Smooth muscle cell (in vitro differentiated cells): ENCODE results near the gene STYXL2. TPM values are rescaled to one million over a fixed set of nuclear protein-coding genes. Genes with fewer than 3 reads are reported as not detected.

Experiments
- DNase-seq: peaks from one replicate; lab custom pipeline; 2025; ENCODE audit not compliant: unreplicated experiment; lab: John Stamatoyannopoulos, UW
- H2AFZ ChIP-seq: fragments of 200-600 bp; sonication (generic); 2 replicates; pipeline ENCODE4 v1.6.0; 2016; ENCODE audit warnings: antibody characterized with exemption, low read depth, mild to moderate bottlenecking
- H3F3A ChIP-seq: fragments of 200-600 bp; sonication (generic); 2 replicates; pipeline ENCODE4 v1.6.0; 2017; ENCODE audit warnings: antibody characterized with exemption, low read depth
- H3K27ac ChIP-seq: fragments of 200-600 bp; sonication (generic); 2 replicates; pipeline ENCODE4 v1.5.1; 2016; ENCODE audit warnings: low read depth, mild to moderate bottlenecking
- H3K27me3 ChIP-seq: fragments of 200-600 bp; sonication (generic); 2 replicates; pipeline ENCODE4 v1.6.1; 2016; ENCODE audit warnings: low read depth, mild to moderate bottlenecking
- H3K36me3 ChIP-seq: fragments of 200-600 bp; sonication (generic); 2 replicates; pipeline ENCODE4 v1.5.1; 2016; ENCODE audit warnings: low read depth
- H3K4me1 ChIP-seq: fragments of 200-600 bp; sonication (generic); 2 replicates; pipeline ENCODE4 v1.5.1; 2016; ENCODE audit warnings: low read depth
- H3K4me2 ChIP-seq: fragments of 200-600 bp; sonication (generic); 2 replicates; pipeline ENCODE4 v1.6.0; 2016; ENCODE audit warnings: mild to moderate bottlenecking
- H3K4me3 ChIP-seq: fragments of 200-600 bp; sonication (generic); 2 replicates; pipeline ENCODE4 v1.5.1; 2016; ENCODE audit warnings: mild to moderate bottlenecking
- H3K79me2 ChIP-seq: fragments of 200-600 bp; sonication (generic); 2 replicates; pipeline ENCODE4 v1.6.0; 2016; ENCODE audit warnings: low read depth, mild to moderate bottlenecking
- H3K9ac ChIP-seq: fragments of 200-600 bp; sonication (generic); 2 replicates; pipeline ENCODE4 v1.6.0; 2016; ENCODE audit warnings: low read depth
- H3K9me3 ChIP-seq: fragments of 200-600 bp; sonication (generic); replicated peaks from 2 replicates; pipeline ENCODE4 v1.5.1; 2016; ENCODE audit warnings: low read depth
- H4K20me1 ChIP-seq: fragments of 200-600 bp; sonication (generic); 2 replicates; pipeline ENCODE4 v1.6.0; 2016; ENCODE audit warnings: low read depth
- CTCF ChIP-seq: fragments of 200-600 bp; sonication (generic); IDR thresholded peaks from 2 replicates; pipeline ENCODE4 v1.5.1; 2017; ENCODE audit warnings: borderline replicate concordance, mild to moderate bottlenecking, antibody characterized with exemption; ENCODE audit not compliant: insufficient read depth, poor library complexity, severe bottlenecking
- WGBS: methylation state at CpG from one replicate; pipeline ENCODE4 v1.1.7; 2016; ENCODE audit warnings: low lambda C conversion rate; 5-methylcytosine and 5-hydroxymethylcytosine counted together
- polyA plus RNA-seq: library from polyadenylated mRNA; unstranded; fragments of >200 nt; fragmentation: Nextera tagmentation; extraction: Ambion mirVana; gene quantifications from 2 replicates; pipeline ENCODE4 v1.2.1, GENCODE V29; 2016
- total RNA-seq: library from RNA; depleted of rRNA; stranded (reverse); fragments of >200 nt; gene quantifications from 2 replicates; pipeline ENCODE4 v1.2.3, GENCODE V29; 2014

Gene STYXL2
- total and polyA plus RNA-seq, 2 experiments from 2014 or later, result 0.13 to 0.74 TPM

- H3K4me2 ChIP-seq, result no peak overlapping the region
- no peaks in the 10 kb centered on the region for H3F3A ChIP-seq
These were observed 38.8 kb upstream of the STYXL2 start for GRCh38 chr1:167054946-167055630.

GRCh38 chr1:167056529-167057231 lies 37.2 kb upstream of the STYXL2 start:
- H3K79me2 ChIP-seq, result no peaks in the 10 kb centered on the region
- no peaks in the 10 kb centered on the region for H3K27me3 ChIP-seq
- H3K4me1 ChIP-seq, result peaks cover 4% of the 10 kb centered on the region
- H3K9ac ChIP-seq, result no peak overlapping the region
- no peak overlapping the region for H3K4me3 ChIP-seq
- H4K20me1 ChIP-seq, result no peaks in the 10 kb centered on the region
- H3F3A ChIP-seq, result no peaks in the 10 kb centered on the region
- 70% methylated on average over 6 of the region's 10 CpGs for WGBS
- no peaks in the 10 kb centered on the region for H3K36me3 ChIP-seq
- no peaks in the 10 kb centered on the region for H3K9me3 ChIP-seq
- DNase-seq, result no peak
- TF ChIP-seq CTCF, result no peak
- H3K4me2 ChIP-seq, result no peak overlapping the region
- no peak overlapping the region for H3K27ac ChIP-seq
- no peak overlapping the region for H2AFZ ChIP-seq

More at GRCh38 chr1:167054946-167055630, 38.8 kb upstream of the STYXL2 start:
- no peak overlapping the region for H2AFZ ChIP-seq
- no peaks in the 10 kb centered on the region for H3K27me3 ChIP-seq
- TF ChIP-seq CTCF, result no peak
- H4K20me1 ChIP-seq, result no peaks in the 10 kb centered on the region
- H3K4me3 ChIP-seq, result no peak overlapping the region
- no peak overlapping the region for H3K27ac ChIP-seq
- 88% methylated on average over 14 of the region's 14 CpGs for WGBS
- DNase-seq, result no peak
- peaks cover 4% of the 10 kb centered on the region for H3K4me1 ChIP-seq
- H3K9me3 ChIP-seq, result no peaks in the 10 kb centered on the region
- H3K36me3 ChIP-seq, result no peaks in the 10 kb centered on the region
- H3K79me2 ChIP-seq, result no peaks in the 10 kb centered on the region
- H3K9ac ChIP-seq, result no peak overlapping the region

GRCh38 chr1:167057241-167057688 lies 36.6 kb upstream of the STYXL2 start:
- peak; percentile 48 for TF ChIP-seq CTCF
- Histone ChIP-seq H4K20me1 (no peaks in the 10 kb centered on the region), H3K27me3 (no peaks in the 10 kb centered on the region), H3K4me3 (no peak overlapping the region), H3K79me2 (no peaks in the 10 kb centered on the region), H2AFZ (no peak overlapping the region), H3K27ac (no peak overlapping the region), H3K9me3 (no peaks in the 10 kb centered on the region), H3K4me2 (no peak overlapping the region), H3F3A (no peaks in the 10 kb centered on the region), H3K4me1 (peaks cover 4% of the 10 kb centered on the region), H3K9ac (no peak overlapping the region), H3K36me3 (no peaks in the 10 kb centered on the region)
- 52% methylated on average over 6 of the region's 6 CpGs for WGBS
- DNase-seq, result no peak
